GM23338 (cell line): ENCODE measurements around the gene ITGAL. TPM values are rescaled to one million over a fixed set of nuclear protein-coding genes. Genes with fewer than 3 reads are reported as not detected.

Experiments
- ATAC-seq: fragments of 200-7000 bp; cut with Tn5 transposase; 3 replicates; pipeline ENCODE4 v1.9.1; 2020
- DNase-seq: peaks from one replicate; pipeline ENCODE4 v3.0.0-alpha.2; 2015; ENCODE audit warnings: low spot score
- H2AFZ ChIP-seq: fragments of 200-600 bp; sonication (generic); 2 replicates; pipeline ENCODE4 v1.8.0; 2016; ENCODE audit warnings: antibody characterized with exemption, mild to moderate bottlenecking, moderate library complexity
- H3F3A ChIP-seq: fragments of 200-600 bp; sonication (generic); replicated peaks from 2 replicates; pipeline ENCODE4 v1.8.0; 2017; ENCODE audit warnings: antibody characterized with exemption, mixed run types, low read depth
- H3K27ac ChIP-seq: fragments of 200-600 bp; sonication (generic); 2 replicates; pipeline ENCODE4 v1.6.1; 2016; ENCODE audit warnings: low read depth
- H3K27me3 ChIP-seq: fragments of 200-600 bp; sonication (generic); 2 replicates; pipeline ENCODE4 v1.8.0; 2016; ENCODE audit warnings: mild to moderate bottlenecking, mixed run types, moderate library complexity; ENCODE audit not compliant: insufficient read depth
- H3K36me3 ChIP-seq: fragments of 200-600 bp; sonication (generic); 2 replicates; pipeline ENCODE4 v1.8.0; 2016; ENCODE audit warnings: mild to moderate bottlenecking; ENCODE audit not compliant: insufficient read depth
- H3K4me1 ChIP-seq: fragments of 200-600 bp; sonication (generic); 2 replicates; pipeline ENCODE4 v1.8.0; 2016; ENCODE audit warnings: mild to moderate bottlenecking, moderate library complexity; ENCODE audit not compliant: insufficient read depth
- H3K4me2 ChIP-seq: fragments of 200-600 bp; sonication (generic); 2 replicates; pipeline ENCODE4 v1.7.1; 2017; ENCODE audit warnings: mixed run types
- H3K4me3 ChIP-seq: fragments of 200-600 bp; sonication (generic); 2 replicates; pipeline ENCODE4 v1.6.1; 2016; ENCODE audit warnings: mixed run types
- H3K79me2 ChIP-seq: fragments of 200-600 bp; sonication (generic); replicated peaks from 2 replicates; pipeline ENCODE4 v1.8.0; 2017; ENCODE audit warnings: mild to moderate bottlenecking; ENCODE audit not compliant: insufficient read depth
- H3K9me2 ChIP-seq: fragments of 200-600 bp; sonication (generic); 2 replicates; pipeline ENCODE4 v1.8.0; 2017; ENCODE audit not compliant: insufficient read depth
- H4K20me1 ChIP-seq: fragments of 200-600 bp; sonication (generic); replicated peaks from 2 replicates; pipeline ENCODE4 v1.8.0; 2017; ENCODE audit warnings: mild to moderate bottlenecking; ENCODE audit not compliant: insufficient read depth
- H3K27ac Mint-ChIP-seq: 2 replicates; pipeline ENCODE4 v1.8.0; 2020; ENCODE audit warnings: inconsistent platforms, mild to moderate bottlenecking, moderate library complexity, mixed read lengths
- H3K27me3 Mint-ChIP-seq: 3 replicates; pipeline ENCODE4 v1.8.0; 2022; ENCODE audit warnings: low read depth, mild to moderate bottlenecking, moderate library complexity, mixed read lengths, inconsistent platforms; ENCODE audit not compliant: insufficient read depth, poor library complexity
- H3K36me3 Mint-ChIP-seq: 3 replicates; pipeline ENCODE4 v1.8.0; 2021; ENCODE audit warnings: low read depth, mild to moderate bottlenecking, inconsistent platforms, moderate library complexity, mixed read lengths
- H3K4me1 Mint-ChIP-seq: 3 replicates; pipeline ENCODE4 v1.8.0; 2020; ENCODE audit warnings: mild to moderate bottlenecking, inconsistent platforms, mixed read lengths
- H3K4me3 Mint-ChIP-seq: 3 replicates; pipeline ENCODE4 v1.8.0; 2021; ENCODE audit warnings: moderate library complexity, mild to moderate bottlenecking, inconsistent platforms, mixed read lengths
- H3K9me3 Mint-ChIP-seq: 3 replicates; pipeline ENCODE4 v1.8.0; 2020; ENCODE audit warnings: moderate library complexity, mild to moderate bottlenecking, inconsistent platforms, mixed read lengths
- CREB1 ChIP-seq: fragments of 250-450 bp; sonication (Bioruptor Pico); IDR thresholded peaks from 2 replicates; pipeline ENCODE4 v1.5.0; 2020; ENCODE audit warnings: low read depth, mild to moderate bottlenecking, moderate library complexity
- CTCF ChIP-seq, 2 experiments: fragments of 200-600 bp in 1 of 2; sonication (generic) in 1 of 2; conservative IDR thresholded peaks; 2 replicates each; pipeline versions ENCODE4 v1.5.1 to v1.6.1; 2016 to 2017; ENCODE audit warnings: antibody characterized with exemption in 2 of 2, low read depth in 2 of 2, mild to moderate bottlenecking in 2 of 2, moderate library complexity in 1 of 2
- ETS1 ChIP-seq: IDR thresholded peaks from 2 replicates; pipeline ENCODE4 v1.6.1; 2016; ENCODE audit warnings: antibody characterized with exemption
- EZH2 ChIP-seq: fragments of 200-600 bp; sonication (generic); IDR thresholded peaks from one replicate; pipeline ENCODE4 v1.8.0; 2017; ENCODE audit warnings: antibody characterized with exemption, mild to moderate bottlenecking, low read depth; ENCODE audit not compliant: unreplicated experiment
- EZH2phosphoT487 ChIP-seq: fragments of 200-600 bp; sonication (generic); IDR thresholded peaks from one replicate; pipeline ENCODE4 v1.8.1; 2018; ENCODE audit warnings: antibody characterized with exemption; ENCODE audit not compliant: unreplicated experiment
- JUNB ChIP-seq: IDR thresholded peaks from one replicate; pipeline ENCODE4 v1.6.1; 2016; ENCODE audit warnings: antibody characterized with exemption; ENCODE audit not compliant: unreplicated experiment
- NANOG ChIP-seq: IDR thresholded peaks from 2 replicates; pipeline ENCODE4 v1.6.1; 2016; ENCODE audit warnings: antibody characterized with exemption, borderline replicate concordance
- STAT1 ChIP-seq: IDR thresholded peaks from one replicate; pipeline ENCODE4 v1.6.1; 2016; ENCODE audit warnings: antibody characterized with exemption; ENCODE audit not compliant: unreplicated experiment
- ZNF114 ChIP-seq: fragments of 250-450 bp; sonication (Bioruptor Pico); IDR thresholded peaks from 2 replicates; pipeline ENCODE4 v1.5.0; 2020; ENCODE audit warnings: mild to moderate bottlenecking, moderate library complexity
- ZNF331 ChIP-seq: fragments of 250-450 bp; sonication (Bioruptor Pico); IDR thresholded peaks from 2 replicates; pipeline ENCODE4 v1.5.0; 2020; ENCODE audit warnings: low read depth, mild to moderate bottlenecking, moderate library complexity
- ZNF462 ChIP-seq: fragments of 250-450 bp; sonication (Bioruptor Pico); IDR thresholded peaks from 2 replicates; pipeline ENCODE4 v1.5.0; 2020; ENCODE audit warnings: mild to moderate bottlenecking, moderate library complexity
- polyA plus RNA-seq: library from polyadenylated mRNA; unstranded; fragments of >200 nt; fragmentation: Nextera tagmentation; extraction: Ambion mirVana; gene quantifications from 2 replicates; pipeline ENCODE4 v1.2.1, GENCODE V29; 2016
- total RNA-seq: library from RNA; depleted of rRNA; stranded (reverse); fragments of >200 nt; shearing (Covaris generic); gene quantifications from 2 replicates; pipeline ENCODE4 v1.2.3, GENCODE V29; 2014

The ITGAL gene
- total and polyA plus RNA-seq, 2 experiments from 2014 or later: 0.05 to 0.07 TPM

GRCh38 chr16:30526823-30527634, 54.5 kb downstream of the ITGAL start (continued):
- TF ChIP-seq EZH2: no peak

- Mint-ChIP-seq H3K4me3 (peak overlapping the region; percentile 68), H3K27me3 (peaks cover 15% of the 10 kb centered on the region), H3K27ac (peak overlapping the region; percentile 93), H3K36me3 (peaks cover 15% of the 10 kb centered on the region), H3K9me3 (no peaks in the 10 kb centered on the region), H3K4me1 (peaks cover 16% of the 10 kb centered on the region)
- Histone ChIP-seq H4K20me1 (no peaks in the 10 kb centered on the region), H2AFZ (no peak overlapping the region), H3K36me3 (no peaks in the 10 kb centered on the region), H3K4me1 (peaks cover 13% of the 10 kb centered on the region), H3F3A (peaks cover 15% of the 10 kb centered on the region), H3K4me2 (peak overlapping the region; percentile 80), H3K4me3 (peak overlapping the region; percentile 89), H3K27ac (peak overlapping the region; percentile 94), H3K27me3 (no peaks in the 10 kb centered on the region), H3K9me2 (no peaks in the 10 kb centered on the region), H3K79me2 (peaks cover 13% of the 10 kb centered on the region; the same call in 1 of the 2 replicates)
- peak; percentile 65 for DNase-seq
- peak; percentile 5 for ATAC-seq
- no peak for TF ChIP-seq EZH2phosphoT487
- no peak for TF ChIP-seq ETS1
- no peak for TF ChIP-seq ZNF114
- no peak for TF ChIP-seq CTCF (conservative IDR thresholded peaks at IDR 0.05; ENCODE audit: low read depth in 2 of 2)
- no peak for TF ChIP-seq STAT1
- no peak for TF ChIP-seq CREB1
- TF ChIP-seq ZNF462 (CRISPR knock-in tag): no peak
- TF ChIP-seq EZH2: no peak
- TF ChIP-seq JUNB: no peak
- no peak for TF ChIP-seq ZNF331 (CRISPR knock-in tag)
- TF ChIP-seq NANOG: no peak
Measured at GRCh38 chr16:30527635-30528178, 55.2 kb downstream of the ITGAL start.
